Fibroblast of mammary gland (primary cell): ENCODE results near the gene RAP1A.

ENCODE experiments used
- DNase-seq: peaks from one replicate; pipeline ENCODE4 v3.0.0-alpha.2; 2010; ENCODE audit warnings: low read depth
- H3K4me3 ChIP-seq: 2 replicates; pipeline ENCODE4 v1.5.1; 2011; ENCODE audit warnings: low read depth, mild to moderate bottlenecking, low read length, moderate library complexity; ENCODE audit not compliant: control insufficient read depth
- CTCF ChIP-seq: conservative IDR thresholded peaks from 2 replicates; pipeline ENCODE4 v1.5.1; 2011; ENCODE audit warnings: low read depth, low read length, inconsistent platforms; ENCODE audit not compliant: control insufficient read depth, insufficient read depth

RAP1A gene

GRCh38 chr1:111615870-111616715, 3.5 kb upstream of the RAP1A start:
- DNase-seq, result no peak
- TF ChIP-seq CTCF, result no peak
- H3K4me3 ChIP-seq, result no peak overlapping the region

- no peak overlapping the region for H3K4me3 ChIP-seq
- no peak for DNase-seq
- no peak for TF ChIP-seq CTCF
Observed at GRCh38 chr1:111618081-111618480, 1.5 kb upstream of the RAP1A start.

- TF ChIP-seq CTCF, result no peak
- peak overlapping the region; percentile 56 for H3K4me3 ChIP-seq
- no peak for DNase-seq
Observed at GRCh38 chr1:111618961-111619634, 491 bp upstream of the RAP1A start.

GRCh38 chr1:111620441-111620971, 917 bp downstream of the RAP1A start:
- peak; percentile 19 for DNase-seq
- TF ChIP-seq CTCF, result no peak
- H3K4me3 ChIP-seq, result peak overlapping the region; percentile 78

GRCh38 chr1:111621050-111621449, 1.5 kb downstream of the RAP1A start:
- peak; percentile 36 for DNase-seq
- H3K4me3 ChIP-seq, result peak overlapping the region; percentile 78
- TF ChIP-seq CTCF, result no peak

- no peak for DNase-seq
- no peak for TF ChIP-seq CTCF
- no peak overlapping the region for H3K4me3 ChIP-seq
Observed at GRCh38 chr1:111622166-111622565, 2.6 kb downstream of the RAP1A start.
